Epithelial cell of esophagus (primary cell): ENCODE measurements around the gene NXPH4.

ENCODE experiments used
- DNase-seq: peaks from one replicate; pipeline ENCODE4 v3.0.0; 2010; ENCODE audit warnings: low read depth
- H3K4me3 ChIP-seq: 2 replicates; pipeline ENCODE4 v1.5.1; 2011; ENCODE audit warnings: mild to moderate bottlenecking, low read length, control low read depth
- CTCF ChIP-seq: IDR thresholded peaks from 2 replicates; pipeline ENCODE4 v1.5.1; 2011; ENCODE audit warnings: low read depth, mild to moderate bottlenecking, low read length, control low read depth, inconsistent platforms; ENCODE audit not compliant: insufficient read depth; ENCODE audit errors: missing control alignments

The NXPH4 gene

GRCh38 chr12:57170927-57171326, 45.7 kb upstream of the NXPH4 start:
- no peak for DNase-seq
- H3K4me3 ChIP-seq: no peak overlapping the region
- TF ChIP-seq CTCF: no peak

- H3K4me3 ChIP-seq: no peak overlapping the region
- TF ChIP-seq CTCF: no peak
- no peak for DNase-seq
These were observed 44.9 kb upstream of the NXPH4 start for GRCh38 chr12:57171668-57172067.

- DNase-seq: no peak
- H3K4me3 ChIP-seq: no peak overlapping the region
- peak; percentile 49 for TF ChIP-seq CTCF
These were observed 43.5 kb upstream of the NXPH4 start for GRCh38 chr12:57173089-57173488.

- no peak for DNase-seq
- no peak for TF ChIP-seq CTCF
- H3K4me3 ChIP-seq: no peak overlapping the region
These were observed 42.9 kb upstream of the NXPH4 start for GRCh38 chr12:57173683-57174082.

GRCh38 chr12:57175428-57176138, 41.0 kb upstream of the NXPH4 start:
- DNase-seq: peak; percentile 99
- peak overlapping the region; percentile 26 for H3K4me3 ChIP-seq
- TF ChIP-seq CTCF: peak; percentile 83

GRCh38 chr12:57176139-57176477, 40.5 kb upstream of the NXPH4 start:
- no peak overlapping the region for H3K4me3 ChIP-seq
- no peak for DNase-seq
- no peak for TF ChIP-seq CTCF

- no peak overlapping the region for H3K4me3 ChIP-seq
- no peak for TF ChIP-seq CTCF
- DNase-seq: peak; percentile 78
These were observed 39.7 kb upstream of the NXPH4 start for GRCh38 chr12:57176846-57177245.
